Measurements from ENCODE around the gene CEP295NL. TPM values are rescaled to one million over a fixed set of nuclear protein-coding genes. Genes with fewer than 3 reads are reported as not detected.
A peak's percentile ranks its signal among the peaks of the same experiment; 100 is the strongest.

Gene CEP295NL
- total RNA-seq, 1 experiment from 2014 or later = 0.66 TPM

- H2BK15ac ChIP-seq (ENCODE audit: low read depth, low read length) = no peak overlapping the region
- TF ChIP-seq CTCF (conservative IDR thresholded peaks at IDR 0.05) = no peak
- no peak overlapping the region for H3K9ac ChIP-seq (ENCODE audit: extremely low read depth, insufficient read length, low read length)
- 0 out of 2 replicates have a peak, but pooled peaks cover 3% of the 10 kb centered on the region for H3K79me2 ChIP-seq (ENCODE audit: insufficient read depth, low read length)
- no peaks in the 10 kb centered on the region for H3K23me2 ChIP-seq (ENCODE audit: insufficient read length, low read depth, low read length, poor library complexity, severe bottlenecking)
- no CpG with 5 or more reads among the region's 4 CpGs for WGBS (ENCODE audit: extremely low coverage, insufficient read length, low lambda C conversion rate)
- H3K4me1 ChIP-seq (ENCODE audit: insufficient read depth, low read length) = no peaks in the 10 kb centered on the region
- Mint-ChIP-seq H3K4me1 (peaks cover 5 to 25% of the 10 kb centered on the region in 2 experiments; a peak in 3 of 4 replicates), H3K9me3 (no peaks in the 10 kb centered on the region; a peak in 1 of 5 replicates), H3K4me3 (no peak overlapping the region), H3K36me3 (ENCODE audit: insufficient read depth in 1 of 3, low read depth in 3 of 3) (peaks cover 0 to 6% (median 0%) of the 10 kb centered on the region in 3 experiments; a peak in 3 of 7 replicates), H3K27me3 (ENCODE audit: low read depth) (no peaks in the 10 kb centered on the region), H3K27ac (peak overlapping the region in 2 of 3 experiments; percentile 22 to 59; a peak in 1 of 7 replicates)
- no peaks in the 10 kb centered on the region for H3K27me3 ChIP-seq (ENCODE audit: insufficient read depth, low read length)
- H2BK120ac ChIP-seq (ENCODE audit: low read depth, low read length, poor library complexity, severe bottlenecking) = no peak overlapping the region
- H2BK5ac ChIP-seq (ENCODE audit: insufficient read length, low read length) = no peak overlapping the region
- H3K4me2 ChIP-seq (ENCODE audit: insufficient read depth, insufficient read length, low read length) = no peak overlapping the region
- no peaks in the 10 kb centered on the region for H4K20me1 ChIP-seq (ENCODE audit: control insufficient read depth, insufficient read depth, insufficient read length)
- H2AFZ ChIP-seq (ENCODE audit: low read length) = no peak overlapping the region
- H3K23ac ChIP-seq (ENCODE audit: insufficient read length, low read depth, low read length) = no peak overlapping the region
- H3K56ac ChIP-seq (ENCODE audit: insufficient read length, low read depth, low read length) = no peak overlapping the region
- no peaks in the 10 kb centered on the region for H3K79me1 ChIP-seq (ENCODE audit: insufficient read depth, low read depth, low read length, poor library complexity, severe bottlenecking)
- H3K14ac ChIP-seq (ENCODE audit: insufficient read depth, low read length) = no peak overlapping the region; the same call in 1 of the 2 replicates
- no peak overlapping the region for H3K18ac ChIP-seq (ENCODE audit: insufficient read length, low read depth, low read length)
- no peaks in the 10 kb centered on the region for H3K9me3 ChIP-seq (ENCODE audit: control insufficient read depth, low read depth, low read length)
- DNase-seq = no peak
- no peak overlapping the region for H4K5ac ChIP-seq (ENCODE audit: insufficient read length, low read depth, low read length)
- no peak overlapping the region for H2AK5ac ChIP-seq (ENCODE audit: insufficient read length, low read length)
- no peak overlapping the region for H2BK20ac ChIP-seq (ENCODE audit: low read depth, low read length, poor library complexity, severe bottlenecking)
- no peak overlapping the region for H3K4ac ChIP-seq (ENCODE audit: low read depth, low read length)
- H2BK12ac ChIP-seq (ENCODE audit: insufficient read length, low read depth, low read length) = no peak overlapping the region
- H3T11ph ChIP-seq (ENCODE audit: low read length) = no peak overlapping the region
- H4K91ac ChIP-seq (ENCODE audit: insufficient read length, low read depth, low read length) = no peak overlapping the region
- no peak overlapping the region for H3K27ac ChIP-seq (ENCODE audit: insufficient read length, low read depth, low read length)
- H4K8ac ChIP-seq (replicated peaks; ENCODE audit: insufficient read length, low read depth, low read length) = no peak overlapping the region
Measured at GRCh38 chr17:78893684-78894083, 9.3 kb downstream of the CEP295NL start.

Measured in H9 (cell line).